Measurements from ENCODE around the gene KRI1. TPM values are rescaled to one million over a fixed set of nuclear protein-coding genes. Genes with fewer than 3 reads are reported as not detected.
A peak's percentile ranks its signal among the peaks of the same experiment; 100 is the strongest.

Gene KRI1
- total and polyA plus RNA-seq, 2 of the 8 experiments (the other 6 are each of a cell fraction or from before 2014, with no cell fraction given): 14.2 to 45.2 TPM

DNA sequence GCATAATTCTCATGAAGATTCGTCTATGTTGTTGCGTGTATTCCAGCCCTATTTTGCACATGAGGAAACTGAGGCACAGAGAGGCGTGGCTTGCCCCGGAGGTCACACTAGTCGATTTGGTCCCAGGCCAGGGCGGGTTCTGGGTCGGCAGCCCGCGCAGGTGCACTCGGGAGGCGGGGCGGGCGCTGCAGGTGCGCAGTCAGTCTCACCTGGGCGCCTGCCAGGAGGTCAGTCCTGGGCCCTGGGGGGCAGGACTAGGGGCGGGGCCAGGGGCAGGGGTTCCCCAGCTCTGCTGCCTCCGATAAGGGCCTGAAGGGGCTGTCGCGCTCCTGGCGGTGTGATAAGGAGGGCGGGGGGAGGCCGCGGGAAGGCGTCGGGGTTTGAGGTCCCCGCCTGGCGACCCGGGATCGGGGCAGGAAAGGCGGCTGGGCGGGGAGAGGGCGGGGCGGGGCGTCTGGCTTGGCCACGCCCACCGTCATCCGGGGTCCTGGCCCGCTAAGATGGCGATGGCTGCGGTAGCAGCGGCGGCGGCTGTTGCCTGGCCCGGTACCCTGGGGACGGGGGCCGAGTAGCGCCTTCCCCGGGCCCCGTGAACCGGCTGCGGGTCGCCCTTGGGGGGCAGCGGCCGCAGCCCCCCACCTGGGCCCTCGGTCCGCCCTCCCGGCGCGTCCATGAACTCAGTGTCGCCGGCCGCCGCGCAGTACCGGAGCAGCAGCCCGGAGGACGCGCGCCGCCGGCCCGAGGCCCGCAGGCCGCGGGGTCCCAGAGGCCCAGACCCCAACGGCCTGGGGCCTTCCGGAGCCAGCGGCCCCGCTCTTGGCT lies 22.2 kb downstream of the KRI1 start, which contains the start of gene ATG4D:
Gene ATG4D (plus strand): TSS at position 485 of the 822 bp plus-strand sequence. CDS start 187 bp downstream, at position 672.
- Histone ChIP-seq H2BK5ac (ENCODE audit: low read depth, low read length) (no peak within 1 kb of the TSS), H2BK12ac (ENCODE audit: low read depth, low read length) (no peak within 1 kb of the TSS), H3K79me2 (ENCODE audit: control insufficient read depth in 1 of 2, insufficient read depth in 2 of 2, low read length in 2 of 2) (peaks cover 0 to 16% of the 10 kb centered on the region in 2 experiments; a peak in 2 of 4 replicates), H3K56ac (replicated peaks; ENCODE audit: insufficient read length, low read depth, low read length) (no peak within 1 kb of the TSS), H4K91ac (replicated peaks; ENCODE audit: insufficient read length, low read length) (no peak within 1 kb of the TSS), H4K8ac (ENCODE audit: extremely low read depth, insufficient read depth, low read length) (peak within 1 kb of the TSS; percentile 95; the same call in 1 of the 2 replicates), H4K5ac (ENCODE audit: insufficient read length, low read depth, low read length) (no peak within 1 kb of the TSS), H3K79me1 (ENCODE audit: low read depth, low read length) (peaks cover 9% of the 10 kb centered on the region), H3K4me1 (replicated peaks in 1 of 4; ENCODE audit: control insufficient read depth in 3 of 4, insufficient read depth in 4 of 4, low read length in 3 of 4) (peaks cover 0 to 4% (median 3%) of the 10 kb centered on the region in 4 experiments; a peak in 4 of 7 replicates), H4K20me1 (replicated peaks in 1 of 2; ENCODE audit: control insufficient read depth in 1 of 2, insufficient read depth in 2 of 2, low read length in 2 of 2) (peaks cover 0 to 5% of the 10 kb centered on the region in 2 experiments), H3K4me3 (ENCODE audit: extremely low read depth in 1 of 4, insufficient read depth in 2 of 4, low read depth in 3 of 4, low read length in 4 of 4) (peak within 1 kb of the TSS; percentile 57 to 99 (median 88)), H3K27ac (ENCODE audit: low read depth, low read length) (peak within 1 kb of the TSS; percentile 2; the same call in 1 of the 2 replicates), H2BK15ac (ENCODE audit: low read length) (no peak within 1 kb of the TSS), H3K23me2 (ENCODE audit: low read depth, low read length) (peaks cover 2% of the 10 kb centered on the region; the same call in 1 of the 2 replicates), H2BK120ac (replicated peaks; ENCODE audit: low read depth, low read length) (no peak within 1 kb of the TSS), H3K23ac (ENCODE audit: insufficient read length) (no peak within 1 kb of the TSS), H3K9ac (replicated peaks in 1 of 4; ENCODE audit: extremely low read depth in 1 of 4, low read depth in 3 of 4, low read length in 3 of 4) (peak within 1 kb of the TSS; percentile 22 to 98 (median 70); a peak in 6 of 7 replicates), H3K14ac (ENCODE audit: insufficient read length) (no peak within 1 kb of the TSS), H2AK5ac (ENCODE audit: low read depth, low read length) (no peak within 1 kb of the TSS), H3K4ac (replicated peaks; ENCODE audit: insufficient read length, low read depth, low read length) (no peak within 1 kb of the TSS), H3K18ac (ENCODE audit: extremely low read depth, low read length) (no peak within 1 kb of the TSS), H3K27me3 (replicated peaks in 1 of 4; ENCODE audit: control insufficient read depth in 3 of 4, extremely low read depth in 1 of 4, insufficient read depth in 3 of 4, low read length in 3 of 4) (no peaks in the 10 kb centered on the region), H2AFZ (ENCODE audit: low read length) (no peak within 1 kb of the TSS), H3K4me2 (ENCODE audit: insufficient read depth in 1 of 2, low read depth in 2 of 2, low read length in 2 of 2) (peak within 1 kb of the TSS; percentile 44 to 78), H2BK20ac (ENCODE audit: low read length) (no peak within 1 kb of the TSS), H3K36me3 (ENCODE audit: control insufficient read depth in 2 of 4, insufficient read depth in 4 of 4, low read length in 3 of 4) (peaks cover 2 to 10% (median 7%) of the 10 kb centered on the region in 4 experiments; a peak in 5 of 8 replicates), H3K9me3 (ENCODE audit: insufficient read depth in 2 of 2, low read depth in 1 of 2, low read length in 1 of 2) (no peaks in the 10 kb centered on the region)
- CTCF ChIA-PET (ENCODE audit: partially characterized antibody): interaction anchor here (0.6 to 4.2 kb wide), 11 partner anchors 9 to 329 kb away, joined by 3 to 25 read pairs (median 4); no protein-coding TSS in a partner anchor
- DNase-seq (ENCODE audit: low read depth in 1 of 2, low spot score in 2 of 2): peak; percentile 82 to 91
- POLR2A ChIA-PET (ENCODE audit: partially characterized antibody): interaction anchor here (0.6 to 2.3 kb wide), 7 partner anchors 8 to 41 kb away, joined by 3 to 6 read pairs (median 3); partner anchors contain the start of gene KEAP1
- no peak for FAIRE-seq
- 5% methylated on average over 36 of the region's 79 CpGs; no CpG with 5 or more reads in 1 of the 2 experiments for WGBS, 2 experiments (ENCODE audit: extremely low coverage in 1 of 2, insufficient coverage in 1 of 2, insufficient read length in 1 of 2, insufficient replicate concordance in 2 of 2, low coverage in 1 of 2, low lambda C conversion rate in 2 of 2, missing lambda C conversion rate in 1 of 2)
- TF ChIP-seq POLR2A (IDR thresholded peaks at IDR 0.05; ENCODE audit: control extremely low read depth in 1 of 2, low read depth in 2 of 2, low read length in 2 of 2) (peak; percentile 68 to 88), CBX8 (IDR thresholded peaks at IDR 0.05; ENCODE audit: borderline replicate concordance, low read depth, low read length) (no peak), USF2 (IDR thresholded peaks at IDR 0.05; ENCODE audit: low read length) (no peak), TBP (IDR thresholded peaks at IDR 0.05; ENCODE audit: low read depth, low read length) (peak; percentile 81; the same call in 1 of the 2 replicates), POLR2AphosphoS5 (IDR thresholded peaks at IDR 0.05; ENCODE audit: low read depth, low read length) (peak; percentile 82), TCF12 (IDR thresholded peaks at IDR 0.05; ENCODE audit: low read depth, low read length) (no peak), NRF1 (IDR thresholded peaks at IDR 0.05; ENCODE audit: low read depth, low read length) (peak; percentile 17; the same call in 1 of the 2 replicates), KDM4A (IDR thresholded peaks at IDR 0.05; ENCODE audit: low read depth, low read length, severe bottlenecking) (peak; percentile 50), RAD21 (IDR thresholded peaks at IDR 0.05 in 1 of 2, conservative IDR thresholded peaks at IDR 0.05 in 1 of 2; ENCODE audit: low read depth in 2 of 2, low read length in 2 of 2) (no peak)
